ENCODE data around the gene ZBTB20. TPM values are rescaled to one million over a fixed set of nuclear protein-coding genes. Genes with fewer than 3 reads are reported as not detected.

ZBTB20 gene
- total and polyA plus RNA-seq, 12 donors = 0.57 to 105 (median 86.8) TPM

- Histone ChIP-seq H3K4me1 (peaks cover 2 to 83% (median 36%) of the 10 kb centered on the region in 9 donors), H3K27ac (peak overlapping the region in 4 of 10 donors; percentile 7 to 68 (median 29)), H3K36me3 (peaks cover 0 to 3% (median 0%) of the 10 kb centered on the region in 9 donors), H3K27me3 (no peaks in the 10 kb centered on the region), H3K9me3 (no peaks in the 10 kb centered on the region), H3K4me3 (no peak overlapping the region)
- WGBS, 2 donors = 36 to 53% methylated on average over 1 of the region's 1 CpG
- no peak for ATAC-seq
- no peak for DNase-seq
- intact Hi-C loops (cut with DNase I) = no loop called here
- TF ChIP-seq, protein P1, sequence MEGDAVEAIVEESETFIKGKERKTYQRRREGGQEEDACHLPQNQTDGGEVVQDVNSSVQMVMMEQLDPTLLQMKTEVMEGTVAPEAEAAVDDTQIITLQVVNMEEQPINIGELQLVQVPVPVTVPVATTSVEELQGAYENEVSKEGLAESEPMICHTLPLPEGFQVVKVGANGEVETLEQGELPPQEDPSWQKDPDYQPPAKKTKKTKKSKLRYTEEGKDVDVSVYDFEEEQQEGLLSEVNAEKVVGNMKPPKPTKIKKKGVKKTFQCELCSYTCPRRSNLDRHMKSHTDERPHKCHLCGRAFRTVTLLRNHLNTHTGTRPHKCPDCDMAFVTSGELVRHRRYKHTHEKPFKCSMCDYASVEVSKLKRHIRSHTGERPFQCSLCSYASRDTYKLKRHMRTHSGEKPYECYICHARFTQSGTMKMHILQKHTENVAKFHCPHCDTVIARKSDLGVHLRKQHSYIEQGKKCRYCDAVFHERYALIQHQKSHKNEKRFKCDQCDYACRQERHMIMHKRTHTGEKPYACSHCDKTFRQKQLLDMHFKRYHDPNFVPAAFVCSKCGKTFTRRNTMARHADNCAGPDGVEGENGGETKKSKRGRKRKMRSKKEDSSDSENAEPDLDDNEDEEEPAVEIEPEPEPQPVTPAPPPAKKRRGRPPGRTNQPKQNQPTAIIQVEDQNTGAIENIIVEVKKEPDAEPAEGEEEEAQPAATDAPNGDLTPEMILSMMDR (IDR thresholded peaks at IDR 0.05) = no peak
Observed at GRCh38 chr3:114494498-114494897, 652.6 kb downstream of the ZBTB20 start.

GRCh38 chr3:114490829-114491228 lies 656.3 kb downstream of the ZBTB20 start:
- 89 to 95% methylated on average over 1 of the region's 1 CpG for WGBS, 2 donors
- intact Hi-C loops (cut with DNase I) = no loop called here
- peak in 3 of 8 donors; percentile 21 to 38 (median 24) for ATAC-seq

GRCh38 chr3:114487502-114487901 lies 659.6 kb downstream of the ZBTB20 start:
- peaks cover 0 to 6% (median 0%) of the 10 kb centered on the region in 9 donors for H3K36me3 ChIP-seq
- peaks cover 0 to 50% (median 11%) of the 10 kb centered on the region in 9 donors for H3K4me1 ChIP-seq
- no peak for DNase-seq
- no peaks in the 10 kb centered on the region for H3K27me3 ChIP-seq
- WGBS, 2 donors = 84 to 90% methylated on average over 8 of the region's 8 CpGs
- H3K27ac ChIP-seq = no peak overlapping the region
- TF ChIP-seq, protein P1 (IDR thresholded peaks at IDR 0.05) = no peak
- ATAC-seq = peak in 1 of 8 donors; percentile 50
- H3K4me3 ChIP-seq = no peak overlapping the region
- intact Hi-C loops (cut with DNase I) = no loop called here
- H3K9me3 ChIP-seq = no peaks in the 10 kb centered on the region

More at GRCh38 chr3:114490829-114491228, 656.3 kb downstream of the ZBTB20 start:
- Histone ChIP-seq H3K4me3 (no peak overlapping the region), H3K4me1 (peaks cover 2 to 54% (median 24%) of the 10 kb centered on the region in 9 donors), H3K27ac (peak overlapping the region in 1 of 10 donors; percentile 9), H3K36me3 (peaks cover 0 to 5% (median 0%) of the 10 kb centered on the region in 9 donors), H3K9me3 (no peaks in the 10 kb centered on the region), H3K27me3 (no peaks in the 10 kb centered on the region)
- TF ChIP-seq, protein P1 (IDR thresholded peaks at IDR 0.05) = no peak
- DNase-seq = no peak

DNA sequence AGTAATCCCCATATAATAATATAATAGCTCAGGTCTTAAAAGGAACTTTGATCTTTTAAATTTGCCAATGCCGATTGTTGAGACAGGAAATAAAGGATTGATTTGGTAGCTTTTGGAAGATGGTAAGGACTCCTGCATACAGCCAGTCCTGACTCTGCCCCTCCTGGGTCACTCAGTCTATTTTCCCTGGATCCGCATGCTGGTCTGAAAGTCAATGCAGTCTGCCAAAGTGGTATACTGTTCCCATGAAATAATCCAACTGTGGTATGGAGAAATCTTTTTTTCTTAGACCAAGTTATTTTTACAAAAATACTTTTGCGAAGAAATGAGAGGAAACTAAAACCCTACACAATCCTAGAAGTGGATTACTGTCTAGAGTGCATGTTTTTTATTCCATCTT lies 662.2 kb downstream of the ZBTB20 start:
- 75 to 86% methylated on average over 3 of the region's 3 CpGs for WGBS, 2 donors
- H3K36me3 ChIP-seq = peaks cover 0 to 6% (median 0%) of the 10 kb centered on the region in 9 donors
- TF ChIP-seq, protein P1 (IDR thresholded peaks at IDR 0.05) = no peak
- ATAC-seq (peak in 1 of 8 donors; percentile 42), DNase-seq (no peak)
- H3K4me3 ChIP-seq = no peak overlapping the region
- H3K9me3 ChIP-seq = no peaks in the 10 kb centered on the region
- peaks cover 0 to 38% (median 11%) of the 10 kb centered on the region in 9 donors for H3K4me1 ChIP-seq
- intact Hi-C loops (cut with DNase I) = no loop called here
- no peaks in the 10 kb centered on the region for H3K27me3 ChIP-seq
- no peak overlapping the region for H3K27ac ChIP-seq

Data from heart right ventricle (tissue), 16 donors.